D341Med (cell line): ENCODE results near the gene BCL11A.

Source experiments
- DNase-seq: peaks from one replicate; pipeline ENCODE4 v3.0.0; 2012; ENCODE audit warnings: low spot score

BCL11A gene

DNA sequence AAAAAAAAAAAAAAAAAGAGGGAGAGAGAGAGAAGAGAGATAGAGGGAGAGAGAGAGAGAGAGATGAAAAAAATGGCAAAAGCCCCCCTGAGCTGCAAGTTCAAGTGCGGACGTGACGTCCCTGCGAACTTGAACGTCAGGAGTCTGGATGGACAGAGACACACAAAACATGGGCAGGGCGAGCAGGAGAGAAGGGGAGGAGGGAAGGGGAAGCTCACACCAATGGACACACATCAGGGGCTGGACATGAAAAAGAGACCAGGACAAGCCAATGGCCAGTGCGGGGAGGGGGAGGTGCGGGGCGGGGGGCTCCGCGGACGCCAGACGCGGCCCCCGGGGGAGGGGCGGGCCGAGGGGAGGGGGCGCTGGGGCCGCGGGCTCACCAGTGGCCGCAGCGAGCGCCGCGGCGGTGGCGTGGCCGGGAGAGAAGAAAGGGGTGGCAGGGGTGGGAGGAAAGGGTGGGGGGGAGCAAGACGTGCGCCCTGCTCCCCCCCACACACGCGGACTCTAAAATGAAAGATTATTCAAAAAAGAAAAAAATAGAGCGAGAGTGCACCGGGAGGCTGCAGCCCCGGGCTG, at the start of gene BCL11A:
Gene BCL11A, minus strand, starts transcription at position 160 of the 579 bp plus-strand sequence. CDS start 384 bp downstream, outside the sequence.
- peak; percentile 75 for DNase-seq

DNA sequence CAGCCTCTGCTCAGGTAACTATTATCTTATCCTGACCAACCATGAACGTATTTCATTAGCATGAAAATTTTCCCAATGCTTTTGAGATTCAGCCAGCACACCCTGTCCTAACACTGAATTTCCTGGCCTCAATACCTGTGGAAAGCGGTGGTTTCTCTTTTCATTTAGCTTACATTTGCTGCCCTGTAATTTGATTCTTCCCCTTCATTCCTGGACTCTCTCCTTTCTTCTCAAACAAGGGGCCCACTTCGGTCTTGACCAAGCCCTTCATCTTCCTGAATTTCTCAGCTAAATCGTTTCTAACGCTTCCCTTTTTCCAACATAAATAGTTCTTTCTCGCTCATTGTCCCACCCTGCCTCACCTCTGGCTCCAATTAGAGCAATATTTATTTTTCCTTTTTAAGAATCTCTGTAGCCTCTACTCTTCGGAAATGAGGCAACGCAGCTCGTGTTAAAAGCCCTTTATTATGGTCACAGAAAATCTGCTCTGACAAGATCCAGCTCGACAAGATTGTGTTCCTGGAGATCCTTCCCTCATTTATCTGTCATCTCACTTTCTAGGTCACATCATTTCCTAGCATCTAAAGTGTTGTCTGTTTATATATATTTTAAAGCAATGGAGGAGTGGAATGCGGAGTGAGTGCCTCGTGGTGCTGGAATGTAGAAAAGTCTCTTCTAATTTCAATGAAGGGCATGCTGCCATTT, 49.5 kb upstream of the BCL11A start:
- DNase-seq, result no peak

DNA sequence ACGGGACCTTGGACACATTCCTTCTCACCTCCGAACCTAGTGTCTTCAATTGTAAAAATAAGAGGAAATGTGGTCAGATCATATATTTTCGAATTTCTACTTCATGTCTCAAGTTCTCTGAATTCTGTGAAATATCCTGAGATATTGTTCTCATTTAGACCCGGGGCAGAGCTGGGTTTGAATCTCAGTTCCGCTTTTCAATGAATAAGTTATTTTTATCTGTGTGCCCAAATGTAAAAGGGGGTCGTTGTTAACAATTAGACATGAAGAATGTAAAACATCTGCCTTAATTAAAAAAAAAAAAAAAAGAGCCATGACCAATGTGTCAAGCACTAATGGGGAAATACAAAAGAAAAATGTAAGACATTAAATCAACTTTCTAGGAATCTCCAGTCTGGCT, 48.9 kb upstream of the BCL11A start:
- DNase-seq, result no peak

DNA sequence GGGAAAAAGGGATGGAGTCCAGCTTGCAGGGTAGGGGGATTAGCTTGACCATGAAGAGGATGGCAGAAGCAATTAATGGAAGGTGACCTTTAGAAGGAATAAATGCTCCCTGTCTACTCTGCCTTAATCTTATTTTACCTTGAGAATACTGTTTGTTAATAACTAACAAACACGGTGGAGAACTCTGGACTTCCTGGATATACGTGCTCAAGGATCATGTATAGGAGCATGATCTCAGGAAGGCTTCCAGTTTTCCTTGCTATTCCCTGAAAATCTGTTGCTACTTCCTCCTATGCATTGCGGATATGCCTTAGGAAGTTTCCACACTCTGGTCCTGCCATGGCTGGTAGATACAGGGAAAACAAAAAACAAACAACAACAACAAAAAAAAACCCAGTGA, 44.8 kb upstream of the BCL11A start:
- DNase-seq, result no peak

DNA sequence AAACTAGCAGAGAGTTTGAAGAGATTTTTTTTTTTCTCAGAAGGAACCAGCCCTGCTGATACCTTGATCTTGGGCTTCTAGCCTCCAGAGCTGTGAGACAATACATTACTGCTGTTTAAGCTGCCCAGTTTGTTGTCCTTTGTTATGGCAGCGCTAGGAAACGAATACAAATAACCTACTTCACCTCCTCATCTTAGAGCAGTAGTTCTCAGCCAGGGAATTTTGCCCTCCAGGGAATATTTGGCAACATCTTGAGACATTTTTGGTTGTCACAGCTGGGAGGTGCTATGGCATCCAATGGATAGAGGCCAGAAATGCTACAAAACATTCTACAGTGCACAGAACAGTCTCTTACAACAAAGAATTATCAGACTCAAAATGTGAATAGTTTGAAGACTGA, 43.9 kb upstream of the BCL11A start:
- DNase-seq, result no peak

DNA sequence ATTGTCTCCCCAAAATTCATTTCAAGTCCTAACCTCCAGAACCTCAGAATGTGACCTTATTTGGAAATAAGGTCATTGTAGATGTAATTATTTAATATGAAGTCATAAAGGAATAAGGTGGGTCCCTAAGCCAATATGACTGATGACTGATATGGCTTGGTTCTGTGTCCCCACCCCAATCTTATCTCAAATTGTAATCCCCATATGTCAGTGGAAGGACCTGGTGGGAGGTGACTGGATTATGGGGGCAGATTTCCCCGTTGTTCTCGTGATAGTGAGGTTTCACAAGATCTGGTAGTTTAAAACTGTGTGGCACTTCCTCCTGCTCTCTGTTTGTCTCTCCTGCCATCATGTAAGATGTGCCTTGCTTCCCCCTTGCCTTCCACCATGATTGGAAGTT, 43.0 kb upstream of the BCL11A start:
- DNase-seq, result no peak

DNA sequence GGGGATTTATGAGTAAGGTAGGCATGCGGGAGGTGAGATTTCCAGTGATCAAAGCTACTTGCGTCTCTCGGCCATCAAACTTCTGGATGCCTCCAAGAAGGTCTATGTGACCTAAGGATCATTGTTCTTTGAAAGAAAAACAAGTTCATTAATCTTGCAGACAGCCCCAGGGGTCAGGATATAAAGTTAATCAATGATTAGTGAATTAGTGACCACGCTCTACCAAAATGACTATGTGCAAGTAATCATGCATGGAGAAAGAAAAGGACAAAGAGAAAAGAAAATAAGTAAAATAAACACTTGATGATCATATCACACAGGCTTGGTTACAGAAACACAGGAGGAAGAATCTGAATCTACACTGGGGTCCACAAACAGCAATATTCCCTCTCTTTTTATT, 42.5 kb upstream of the BCL11A start:
- no peak for DNase-seq

DNA sequence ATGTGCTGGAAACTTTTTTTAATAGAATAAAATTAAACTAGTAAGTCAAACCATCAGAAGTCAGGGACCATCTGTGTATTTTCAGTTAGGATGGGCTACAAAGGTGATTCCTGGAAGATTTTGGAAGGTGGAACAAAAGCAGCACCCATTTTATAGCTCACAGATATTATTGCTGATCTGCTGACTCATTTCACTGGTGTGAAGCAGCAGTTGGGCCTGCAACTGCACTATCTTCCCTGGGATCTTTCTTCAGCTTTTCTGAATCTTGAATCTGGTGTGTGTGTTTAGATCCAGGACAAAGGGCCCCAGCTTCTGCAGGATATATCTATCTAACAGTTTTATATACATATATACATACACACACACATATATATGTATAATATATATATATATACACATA, 35.6 kb upstream of the BCL11A start:
- DNase-seq, result no peak

DNA sequence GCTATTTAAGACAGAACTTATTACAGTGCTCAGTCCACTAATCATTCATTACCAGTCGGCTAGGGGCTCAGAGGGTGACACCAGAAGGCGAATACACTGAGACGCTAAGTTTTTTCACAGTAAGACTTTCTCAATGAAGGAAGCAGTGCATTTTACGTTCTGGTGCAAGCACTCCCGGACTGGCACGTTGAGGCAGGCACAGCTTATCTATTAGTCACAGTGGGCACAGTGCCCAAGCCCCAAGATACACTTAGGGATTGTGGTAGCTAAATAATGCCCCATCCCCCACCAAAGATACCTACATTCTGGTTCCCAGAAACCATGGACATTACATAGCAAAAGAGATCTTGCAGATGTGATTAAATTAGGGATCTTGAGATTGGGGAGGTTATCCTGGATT, 32.6 kb upstream of the BCL11A start:
- no peak for DNase-seq

DNA sequence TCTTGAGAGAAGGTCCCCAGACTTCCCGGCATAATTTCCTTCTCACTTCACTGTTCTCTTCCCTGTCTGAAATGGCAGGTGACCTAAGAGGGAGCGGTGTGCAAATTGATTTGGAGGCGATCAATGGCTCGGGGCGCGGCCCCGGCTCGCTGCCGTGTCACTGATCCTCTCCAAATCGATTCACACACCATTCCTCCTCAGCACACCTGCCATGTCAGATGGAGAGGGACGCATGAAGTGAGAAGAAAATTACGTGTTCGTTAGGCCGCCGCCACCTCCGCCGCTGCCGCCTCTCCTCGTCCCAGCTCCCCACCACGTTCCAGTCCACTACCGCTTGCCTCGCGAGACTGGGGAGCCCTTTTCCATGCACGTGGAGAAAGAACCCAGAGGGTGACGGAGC, 31.8 kb upstream of the BCL11A start:
- no peak for DNase-seq

DNA sequence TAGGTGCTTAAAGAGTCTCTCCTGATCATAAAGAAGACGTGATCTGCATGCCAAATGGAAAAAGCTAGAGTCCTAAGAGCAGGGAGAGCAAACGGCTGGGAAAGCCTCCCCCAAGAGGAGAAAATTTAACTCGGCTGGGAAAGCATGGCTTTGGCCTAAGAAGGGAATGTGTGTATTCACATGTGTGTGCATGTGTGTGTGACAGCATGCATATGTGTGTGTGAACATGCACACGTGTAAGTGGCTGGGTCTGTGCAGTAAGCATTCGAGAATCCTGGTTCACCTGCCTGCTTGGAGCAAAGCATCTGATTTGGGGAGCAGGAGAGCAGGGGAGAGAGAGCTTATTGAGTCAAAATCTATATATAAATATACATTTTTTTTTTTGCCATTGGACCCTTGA, 30.1 kb upstream of the BCL11A start:
- no peak for DNase-seq

DNA sequence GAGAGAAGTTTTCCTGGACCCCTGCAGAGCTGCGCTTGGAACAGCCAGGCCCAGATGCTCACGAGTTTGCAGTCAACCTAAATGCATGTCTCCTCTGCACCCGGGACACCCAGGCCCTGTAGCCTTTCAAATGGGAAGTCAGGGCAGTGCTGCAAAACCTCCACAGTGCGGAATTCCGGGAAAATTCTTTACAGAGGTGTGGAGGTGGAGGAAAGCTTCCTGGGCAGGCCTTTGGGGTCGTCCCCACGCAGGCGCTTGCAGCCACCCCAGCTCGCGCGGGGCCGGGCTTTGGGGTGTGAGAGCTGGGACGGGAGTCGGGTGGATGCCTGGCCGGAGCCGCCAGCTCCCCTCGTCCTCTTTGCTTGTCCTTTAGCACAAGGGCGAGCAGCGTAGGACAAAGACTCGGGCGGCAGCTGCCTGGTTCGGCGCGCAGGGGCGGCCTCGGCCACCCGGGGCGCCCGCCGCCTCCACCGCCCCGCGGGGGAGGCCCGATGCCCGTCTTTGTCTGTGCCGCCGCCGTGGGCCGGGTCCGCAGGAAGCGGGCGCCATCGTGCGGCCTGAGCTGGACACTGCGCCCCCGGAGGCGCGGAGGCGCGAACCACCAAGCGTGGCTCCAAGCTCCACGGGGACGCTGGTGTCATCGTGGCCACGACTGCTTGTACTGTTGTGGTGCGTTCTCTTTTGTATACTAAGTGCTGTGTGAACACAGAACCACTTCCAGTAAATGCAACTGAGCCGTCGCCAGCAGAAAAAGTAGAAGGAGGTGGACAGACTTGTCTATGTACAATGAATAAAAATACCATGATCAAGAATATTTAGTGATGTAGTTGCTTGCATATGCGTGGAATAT, 28.2 kb upstream of the BCL11A start:
- peak; percentile 96 for DNase-seq

DNA sequence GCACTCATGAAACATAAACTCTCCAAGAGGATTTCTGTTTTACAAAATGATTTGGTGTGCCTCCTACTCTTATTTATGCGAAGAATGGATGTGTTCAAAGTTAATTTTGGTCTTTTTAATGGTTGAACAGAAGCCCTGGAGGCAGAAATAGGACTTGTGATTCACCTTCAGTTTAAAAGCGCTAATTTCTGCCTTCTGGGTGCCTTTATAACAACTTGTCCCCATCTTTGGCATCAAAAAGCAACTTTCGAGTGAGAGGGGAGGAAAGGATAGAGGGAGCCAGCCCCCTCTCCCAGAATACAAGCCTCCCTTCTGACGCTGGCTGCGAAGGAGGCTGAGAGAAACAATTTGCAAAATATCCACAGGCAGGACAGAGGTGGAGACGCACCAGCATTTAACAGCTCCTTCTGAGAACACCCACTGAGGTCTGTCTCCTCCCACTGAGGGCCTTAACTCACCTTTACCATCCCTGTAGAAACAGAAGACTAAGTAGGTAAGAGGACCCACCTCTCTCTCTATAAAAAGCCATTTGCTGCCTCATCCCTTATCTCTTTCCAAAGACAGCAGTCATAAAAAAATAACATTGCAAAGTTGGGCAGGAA, 24.3 kb upstream of the BCL11A start:
- no peak for DNase-seq

DNA sequence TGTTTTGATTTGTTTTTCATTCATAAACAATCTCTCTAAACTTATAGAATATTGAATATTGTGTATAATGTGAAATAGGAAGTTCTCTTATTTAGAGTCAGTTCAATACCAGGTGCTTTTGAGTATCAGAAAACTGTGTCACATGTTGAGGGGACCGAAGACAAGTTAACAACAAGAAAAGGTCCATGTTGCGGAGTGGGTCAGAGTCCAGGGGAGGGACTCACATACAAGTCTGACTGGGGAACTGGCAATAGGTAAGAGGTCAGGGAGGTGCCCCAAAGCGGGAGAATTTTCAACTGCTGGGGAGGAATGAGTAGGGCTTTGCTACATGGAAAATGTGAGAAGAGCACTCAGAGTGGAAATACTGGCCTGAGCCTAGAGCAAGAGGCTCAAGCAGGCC, 19.8 kb upstream of the BCL11A start:
- no peak for DNase-seq

DNA sequence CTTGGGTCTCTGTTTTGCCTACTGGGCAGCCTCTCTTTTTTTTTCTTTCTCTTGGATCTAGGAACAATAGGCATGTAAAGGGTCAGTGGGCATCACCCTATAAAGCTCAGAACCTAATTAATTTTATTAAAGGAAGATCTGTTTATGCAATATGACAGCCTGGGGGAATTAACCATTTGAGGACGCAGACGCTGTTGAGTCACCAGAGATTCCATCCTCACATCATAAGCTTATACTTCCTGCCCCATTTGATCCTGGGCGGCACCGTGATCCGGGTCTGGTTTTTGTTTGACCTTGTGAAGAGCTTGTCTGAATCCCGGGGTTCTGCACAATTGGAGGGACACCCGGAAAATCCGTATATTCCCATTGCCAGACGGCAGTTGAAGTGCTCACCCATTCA, 16.8 kb upstream of the BCL11A start:
- no peak for DNase-seq

DNA sequence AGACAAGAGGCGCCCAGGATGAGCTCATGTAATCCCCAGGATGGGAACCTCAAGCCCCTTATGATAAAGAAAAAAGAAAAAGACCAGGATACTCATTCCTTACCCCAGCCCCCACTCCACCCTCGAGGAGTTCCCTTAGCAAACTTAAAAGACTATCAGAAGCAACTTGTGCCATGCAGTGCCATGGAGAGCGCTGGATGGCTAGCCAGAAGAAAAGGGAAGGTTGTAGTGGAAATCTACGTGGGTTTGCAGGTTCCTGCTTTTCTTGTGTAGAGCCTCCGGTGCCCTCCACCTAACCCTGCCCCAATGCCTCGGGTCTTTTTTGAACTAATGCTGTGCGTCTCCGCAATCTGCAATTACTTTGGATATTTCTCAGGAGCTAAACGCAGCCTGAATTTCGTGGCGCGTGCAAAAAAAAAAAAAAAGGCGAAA, 16.2 kb upstream of the BCL11A start:
- no peak for DNase-seq

DNA sequence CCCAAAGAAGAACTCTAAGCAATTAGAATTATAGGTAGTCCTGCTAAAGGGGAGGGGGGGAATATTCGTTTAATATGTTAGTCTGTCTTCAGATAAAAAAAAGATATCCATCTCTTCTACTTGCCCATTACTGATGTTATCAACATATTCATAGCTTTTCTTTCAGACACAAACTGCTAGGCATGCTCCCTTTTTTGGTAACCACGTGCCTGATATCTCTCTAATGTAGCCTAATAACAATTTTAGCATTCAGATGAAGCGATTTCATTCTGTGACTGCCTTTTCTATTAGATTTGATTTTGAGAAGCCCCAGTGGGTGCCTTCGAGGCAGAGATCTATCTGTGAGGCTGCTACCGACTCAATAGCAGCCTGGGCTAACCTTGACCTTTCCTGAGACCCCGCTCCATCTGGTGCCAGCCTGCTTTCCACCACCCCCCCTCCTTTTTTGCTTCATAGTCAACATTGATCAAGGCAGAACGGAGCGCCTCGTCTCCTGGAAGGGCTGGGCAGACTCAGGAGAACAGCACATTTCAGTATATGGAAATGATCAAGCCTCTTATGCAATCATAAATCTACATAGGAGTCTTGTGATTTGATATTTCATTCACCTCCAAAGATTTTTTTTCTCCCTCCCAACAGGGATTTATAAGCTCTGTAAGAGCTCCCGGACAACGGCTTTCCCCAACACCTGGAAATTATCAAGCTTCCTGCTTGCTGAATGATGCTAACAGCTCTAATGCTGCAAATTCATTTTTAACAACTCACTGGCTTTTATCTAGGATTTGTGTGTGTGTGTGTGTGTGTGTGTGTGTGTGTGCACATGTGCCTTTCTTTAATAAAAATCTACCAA, 14.7 kb upstream of the BCL11A start:
- no peak for DNase-seq

DNA sequence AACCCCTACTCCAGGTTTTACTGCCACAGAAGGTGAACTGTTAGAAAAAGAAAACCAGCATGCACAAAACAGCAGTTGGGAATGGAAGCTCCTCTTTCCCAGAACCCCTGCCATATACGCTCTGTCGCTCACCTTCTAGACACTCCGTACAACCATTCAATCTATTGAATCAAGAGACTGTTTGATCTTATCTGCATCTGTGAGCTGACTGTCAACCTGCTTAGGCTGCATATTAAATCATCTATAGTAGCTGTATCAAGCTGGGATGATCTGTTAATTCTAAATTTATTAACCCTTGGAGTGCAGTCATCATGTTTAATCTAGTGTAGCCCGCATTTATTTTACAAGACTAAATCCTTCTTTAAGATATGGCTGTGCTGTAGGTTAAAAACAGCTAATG, 13.6 kb upstream of the BCL11A start:
- no peak for DNase-seq

DNA sequence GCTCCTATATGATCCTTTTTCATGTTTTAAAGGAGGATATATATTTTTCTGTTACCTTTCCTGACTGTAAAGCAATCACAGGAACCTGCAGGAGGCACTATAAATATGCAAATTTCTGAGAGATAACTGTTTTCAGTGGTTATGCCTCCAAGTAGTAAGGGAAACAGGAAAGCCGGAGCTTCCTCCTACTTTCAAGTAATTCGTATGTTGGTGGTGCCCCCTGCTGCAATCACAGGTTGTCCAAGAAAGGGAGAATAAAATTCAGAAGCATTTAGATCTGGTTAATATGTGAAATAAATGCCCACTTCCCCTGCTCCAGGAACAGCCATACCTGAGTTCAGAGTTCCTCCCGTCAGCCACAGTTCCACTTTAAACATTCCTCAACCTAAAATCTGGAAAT, 12.0 kb upstream of the BCL11A start:
- DNase-seq, result no peak

DNA sequence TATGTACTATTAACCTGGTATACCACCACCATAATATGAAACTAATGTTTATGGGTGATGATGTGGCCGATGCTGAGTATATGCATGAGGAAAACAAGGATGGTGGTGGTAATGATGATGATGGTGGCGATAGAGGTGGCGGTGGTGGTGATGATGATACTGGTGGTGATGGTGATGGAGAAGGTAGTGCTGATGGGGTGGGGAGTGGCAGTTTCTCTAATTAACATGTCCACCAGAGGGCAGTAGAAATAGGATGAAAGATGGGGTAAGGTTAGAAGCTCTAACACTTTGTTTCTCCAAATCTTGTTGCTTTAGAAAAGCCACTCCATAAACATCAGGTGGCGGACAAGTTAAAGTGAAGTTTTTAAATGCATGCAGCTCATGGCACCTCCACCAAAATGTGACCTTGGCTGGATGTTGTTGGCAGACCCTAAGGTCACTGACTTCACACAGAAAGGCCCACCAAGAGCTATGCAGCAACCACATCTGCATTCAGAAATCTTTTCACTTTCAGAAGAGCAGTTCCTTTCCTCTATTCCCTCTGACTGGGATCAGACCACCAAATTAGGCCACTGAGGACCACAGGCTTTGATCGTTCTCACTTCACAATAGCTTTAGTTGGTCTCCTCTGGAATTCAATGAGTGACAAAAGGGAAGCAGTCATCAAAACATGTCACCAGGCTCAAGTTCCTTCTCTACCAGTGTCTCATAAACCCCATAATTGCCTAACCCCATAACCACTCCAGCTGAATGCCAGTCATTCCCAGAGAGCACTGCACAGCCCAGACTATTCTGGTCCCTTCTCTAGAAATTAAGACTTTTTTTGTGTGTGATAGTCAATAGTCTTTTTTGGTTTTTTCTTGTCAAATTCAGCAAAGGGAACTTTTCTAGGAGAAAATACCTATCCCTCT, 7.5 kb upstream of the BCL11A start:
- peak; percentile 45 for DNase-seq

DNA sequence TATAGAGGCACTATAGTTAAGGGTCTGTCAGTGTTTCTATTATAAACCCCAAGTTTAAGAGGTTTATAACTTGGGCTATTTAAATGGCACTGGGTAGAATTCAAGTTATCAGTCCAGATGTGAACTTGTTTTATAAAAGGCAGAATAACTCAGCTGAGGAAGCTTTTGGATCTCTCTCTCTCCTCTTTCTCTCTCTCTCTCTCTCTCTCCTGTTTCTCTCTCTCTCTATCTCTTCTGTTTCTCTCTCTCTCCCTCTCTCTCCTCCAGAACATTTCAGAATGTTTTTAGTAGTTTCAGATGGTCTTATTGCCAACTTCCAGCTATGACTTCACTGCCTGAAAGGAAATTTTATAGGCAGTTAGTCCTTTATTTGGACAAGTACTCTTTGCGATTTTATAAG, 6.4 kb upstream of the BCL11A start:
- no peak for DNase-seq
